Uterus (tissue), 4 donors: ENCODE measurements around the gene NHLRC4. TPM values are rescaled to one million over a fixed set of nuclear protein-coding genes. Genes with fewer than 3 reads are reported as not detected.

ENCODE experiments used
- DNase-seq, 2 donors: peaks; one replicate each; pipeline ENCODE4 v3.0.0-alpha.2; 2019 to 2020
- H3K27ac ChIP-seq, 2 donors: fragments of 200-600 bp; sonication (generic); 1 replicate in 1 of 2; 2 replicates in 1 of 2; pipeline ENCODE4 v1.5.1; 2016 to 2018
- H3K27me3 ChIP-seq, 2 donors: fragments of 200-600 bp; sonication (generic); one replicate each; pipeline ENCODE4 v1.5.1; 2018 to 2019; ENCODE audit warnings: control low read depth in 1 of 2
- H3K36me3 ChIP-seq, 2 donors: fragments of 200-600 bp; sonication (generic); one replicate each; pipeline ENCODE4 v1.5.1; 2019; ENCODE audit warnings: control low read depth in 1 of 2
- H3K4me1 ChIP-seq, 2 donors: fragments of 200-600 bp; sonication (generic); one replicate each; pipeline ENCODE4 v1.5.1; 2018 to 2019; ENCODE audit warnings: control low read depth in 1 of 2
- H3K4me3 ChIP-seq, 2 donors: fragments of 200-600 bp; sonication (generic); 1 replicate in 1 of 2; 2 replicates in 1 of 2; pipeline ENCODE4 v1.5.1; 2018 to 2019; ENCODE audit warnings: mild to moderate bottlenecking in 1 of 2
- H3K9me3 ChIP-seq, 2 donors: fragments of 200-600 bp; sonication (generic); one replicate each; pipeline ENCODE4 v1.5.1; 2019; ENCODE audit warnings: control low read depth in 1 of 2
- CTCF ChIP-seq, 4 experiments: fragments of 200-600 bp in 2 of 4; fragments of 450-650 bp in 2 of 4; sonication (generic) in 2 of 4; IDR thresholded peaks; one replicate each; pipeline ENCODE4 v1.5.1; 2016 to 2019; ENCODE audit warnings: antibody characterized with exemption in 4 of 4, mild to moderate bottlenecking in 2 of 4, moderate library complexity in 1 of 4
- POLR2A ChIP-seq, 2 donors: fragments of 450-650 bp; IDR thresholded peaks; one replicate each; pipeline ENCODE4 v1.6.1; 2016; ENCODE audit warnings: antibody characterized with exemption in 2 of 2, mild to moderate bottlenecking in 1 of 2, moderate library complexity in 1 of 2
- intact Hi-C: fragments of 100-400 bp; cut with DNase I; formaldehyde crosslinking; loops from one replicate; pipeline ENCODE4 v1.15.1; 2023; ENCODE audit warnings: low total_unique reads
- total RNA-seq, 4 donors: library from RNA; depleted of rRNA in 3 of 4; stranded (reverse); fragments of >200 nt in 3 of 4; gene quantifications; one replicate each; pipeline versions ENCODE4 v1.1.0 to v1.2.4, GENCODE V29; 2014 to 2023
- donor health status: DM: yes; HTN: yes; CAD: no.

The NHLRC4 gene
- total RNA-seq, 4 donors from 2014 or later: 1.2 to 7.5 (median 1.5) TPM

- peaks cover 0 to 14% of the 10 kb centered on the region in 2 donors for H3K4me1 ChIP-seq
- no peak for DNase-seq
- H3K36me3 ChIP-seq: no peaks in the 10 kb centered on the region
- intact Hi-C loops: no loop called here
- H3K27ac ChIP-seq: no peak overlapping the region
- H3K9me3 ChIP-seq: no peaks in the 10 kb centered on the region
- TF ChIP-seq CTCF (IDR thresholded peaks at IDR 0.05) (no peak), POLR2A (IDR thresholded peaks at IDR 0.05) (no peak)
- no peaks in the 10 kb centered on the region for H3K27me3 ChIP-seq
- no peak overlapping the region for H3K4me3 ChIP-seq
Observed at GRCh38 chr16:531494-532125, 35.2 kb upstream of the NHLRC4 start.

GRCh38 chr16:533391-534123, 33.2 kb upstream of the NHLRC4 start:
- DNase-seq: no peak
- H3K9me3 ChIP-seq: no peaks in the 10 kb centered on the region
- H3K4me1 ChIP-seq: peaks cover 0 to 13% of the 10 kb centered on the region in 2 donors
- H3K36me3 ChIP-seq: no peaks in the 10 kb centered on the region
- no peaks in the 10 kb centered on the region for H3K27me3 ChIP-seq
- intact Hi-C loops: no loop called here
- H3K4me3 ChIP-seq: no peak overlapping the region
- no peak for TF ChIP-seq CTCF (IDR thresholded peaks at IDR 0.05)
- TF ChIP-seq POLR2A (IDR thresholded peaks at IDR 0.05): no peak
- no peak overlapping the region for H3K27ac ChIP-seq

GRCh38 chr16:534135-534534, 32.7 kb upstream of the NHLRC4 start:
- intact Hi-C loops: no loop called here
- DNase-seq: no peak
- H3K36me3 ChIP-seq: no peaks in the 10 kb centered on the region
- peaks cover 0 to 9% of the 10 kb centered on the region in 2 donors for H3K4me1 ChIP-seq
- no peaks in the 10 kb centered on the region for H3K27me3 ChIP-seq
- H3K27ac ChIP-seq: no peak overlapping the region
- no peak overlapping the region for H3K4me3 ChIP-seq
- TF ChIP-seq POLR2A (IDR thresholded peaks at IDR 0.05): no peak
- TF ChIP-seq CTCF (IDR thresholded peaks at IDR 0.05): no peak
- H3K9me3 ChIP-seq: no peaks in the 10 kb centered on the region

- Histone ChIP-seq H3K27me3 (no peaks in the 10 kb centered on the region), H3K9me3 (no peaks in the 10 kb centered on the region), H3K4me1 (peaks cover 0 to 2% of the 10 kb centered on the region in 2 donors), H3K36me3 (no peaks in the 10 kb centered on the region), H3K27ac (no peak overlapping the region), H3K4me3 (no peak overlapping the region)
- intact Hi-C loops: no loop called here
- no peak for TF ChIP-seq POLR2A (IDR thresholded peaks at IDR 0.05)
- no peak for TF ChIP-seq CTCF (IDR thresholded peaks at IDR 0.05)
- no peak for DNase-seq
Observed at GRCh38 chr16:534856-535445, 31.9 kb upstream of the NHLRC4 start.
